NCI-H1417 (cell line): Measurements from ENCODE around the gene SUMO2.

Source experiments
- DNase-seq, 3 experiments: peaks; one replicate each; lab custom pipeline; 2025; lab: John Stamatoyannopoulos, UW

SUMO2 gene

DNA sequence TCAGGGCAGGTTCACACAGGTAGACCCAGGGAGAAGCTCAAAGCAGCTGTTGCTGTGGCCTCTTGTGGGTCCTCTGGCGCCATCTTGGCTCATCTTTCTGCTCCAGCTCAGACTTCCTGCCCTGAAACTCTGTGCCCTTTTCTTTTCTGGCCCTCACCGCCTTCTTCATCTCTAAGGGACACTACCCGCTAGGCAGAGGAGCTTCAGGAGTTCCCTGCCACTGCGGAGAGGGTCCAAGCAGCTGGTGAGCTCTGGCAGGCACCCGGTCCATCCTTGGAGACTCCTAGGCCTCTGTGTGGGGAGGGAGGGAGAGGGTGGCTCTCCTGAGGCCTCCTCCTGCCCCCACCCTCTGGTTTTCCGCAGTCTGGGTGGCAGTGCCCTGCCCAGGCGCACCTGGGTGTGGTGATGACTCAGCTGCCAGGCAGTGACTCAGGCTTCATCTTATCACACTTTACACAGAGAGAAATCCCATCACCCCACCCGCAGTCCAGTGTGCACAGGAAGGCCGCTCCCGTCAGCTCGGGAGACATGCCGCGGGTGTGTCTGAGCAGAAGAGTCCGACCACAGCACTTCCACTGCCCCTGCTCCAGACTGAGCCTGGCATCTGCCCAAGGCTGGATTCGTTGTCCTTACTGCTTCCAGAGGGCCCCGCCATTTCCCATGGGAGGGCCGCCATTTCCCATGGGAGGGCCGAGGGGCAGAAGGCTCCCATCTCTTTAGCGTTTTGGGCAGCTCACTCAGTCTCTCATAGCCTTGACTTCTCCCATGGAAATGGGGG, 58.5 kb downstream of the SUMO2 start:
- peak in 1 of 3 experiments; percentile 41 for DNase-seq

DNA sequence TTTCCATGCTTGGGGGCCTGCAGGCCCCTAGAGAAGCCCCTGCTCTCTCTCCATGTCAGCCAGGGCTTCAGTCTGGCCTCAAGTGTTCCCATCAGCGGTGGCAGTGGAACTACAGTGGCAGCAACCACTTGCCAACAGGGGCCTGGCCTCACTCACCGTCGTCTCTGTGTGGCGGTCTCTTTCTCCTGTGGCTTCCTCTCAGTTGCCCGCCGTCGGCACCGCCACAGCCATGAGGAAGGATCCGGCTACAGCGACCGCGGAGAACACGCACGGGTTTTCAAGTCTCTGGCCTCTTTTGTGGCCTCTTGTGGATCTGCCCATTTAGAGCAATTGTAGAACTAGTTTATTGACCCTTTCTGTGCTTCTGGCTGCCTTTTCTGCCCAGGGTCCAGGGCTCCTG, 64.5 kb downstream of the SUMO2 start:
- no peak for DNase-seq

DNA sequence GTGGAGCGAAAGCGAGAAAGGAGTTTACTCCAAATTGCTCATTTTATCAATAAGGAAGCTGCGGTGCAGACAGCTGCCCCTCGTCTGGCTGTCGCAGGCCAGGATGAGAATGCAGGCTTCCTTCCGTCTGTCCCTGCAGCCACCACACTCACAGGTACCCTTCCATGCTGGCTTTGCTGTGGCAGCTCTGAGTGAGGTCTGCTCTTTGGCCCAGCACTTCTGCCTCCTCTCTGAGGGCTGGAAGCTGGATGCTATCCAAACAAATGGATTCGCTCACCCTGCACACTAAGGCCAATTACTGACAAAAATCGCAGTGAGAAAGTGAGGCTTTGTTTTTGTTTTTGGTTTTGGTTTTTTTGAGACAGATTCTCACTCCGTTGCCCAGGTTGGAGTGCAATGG, 66.0 kb downstream of the SUMO2 start:
- no peak for DNase-seq
